Psoas muscle (tissue), 8 donors: ENCODE results near the gene ABCA2. TPM values are rescaled to one million over a fixed set of nuclear protein-coding genes. Genes with fewer than 3 reads are reported as not detected.

Experiments
- ATAC-seq, 4 donors: fragments of 200-7000 bp; cut with Tn5 transposase; one replicate each; pipeline ENCODE4 v1.9.1; 2020; ENCODE audit warnings: moderate library complexity in 3 of 4, mild to moderate bottlenecking in 2 of 4
- DNase-seq, 2 donors: peaks; one replicate each; pipeline ENCODE4 v3.0.0-alpha.2; 2020
- H3K27ac ChIP-seq: fragments of 200-600 bp; one replicate; pipeline ENCODE4 v1.8.0; 2022
- H3K27me3 ChIP-seq, 3 donors: fragments of 200-600 bp in 1 of 3; one replicate each; pipeline versions ENCODE4 v1.6.1 to v1.8.0; 2013 to 2022; ENCODE audit warnings: low read length in 2 of 3, mild to moderate bottlenecking in 2 of 3, moderate library complexity in 1 of 3; ENCODE audit not compliant: insufficient read depth in 3 of 3
- H3K36me3 ChIP-seq, 2 donors: fragments of 200-600 bp in 1 of 2; one replicate each; pipeline versions ENCODE4 v1.6.1 to v1.8.0; 2013 to 2022; ENCODE audit warnings: low read depth in 1 of 2, mild to moderate bottlenecking in 1 of 2, moderate library complexity in 1 of 2; ENCODE audit not compliant: insufficient read depth in 1 of 2
- H3K4me1 ChIP-seq: fragments of 200-600 bp; one replicate; pipeline ENCODE4 v1.8.0; 2022
- H3K4me3 ChIP-seq: fragments of 200-600 bp; one replicate; pipeline ENCODE4 v1.8.0; 2022; ENCODE audit warnings: mild to moderate bottlenecking
- H3K9me3 ChIP-seq: fragments of 200-600 bp; one replicate; pipeline ENCODE4 v1.8.0; 2022
- WGBS, 3 donors: extraction: QIAGEN DNeasy Blood & Tissue Kit; methylation state at CpG; one replicate each; pipeline versions ENCODE4 v1.1.6 to v1.1.7; 2013; 5-methylcytosine and 5-hydroxymethylcytosine counted together
- intact Hi-C, 2 donors: fragments of 100-400 bp; cut with DNase I; formaldehyde crosslinking; loops; one replicate each; pipeline versions ENCODE4 v1.11.0 to v1.14.2; 2022
- polyA plus RNA-seq, 3 donors: library from polyadenylated mRNA; stranded (reverse); fragments of 200-250 nt; gene quantifications; one replicate each; pipeline ENCODE4 v1.2.3, GENCODE V29; 2013
- total RNA-seq, 4 donors: library from RNA; stranded (reverse); fragmentation: NEBNext Ultra II Directional in 2 of 4; extraction: Animal tissue kit (Norgen Biotek cat#: 25700) in 2 of 4; gene quantifications; one replicate each; pipeline versions ENCODE4 v1.2.1 to v1.2.4, GENCODE V29; 2021 to 2023
- TF ChIP-seq, protein P1 (sequence below): fragments of 200-600 bp; IDR thresholded peaks from one replicate; pipeline ENCODE4 v1.8.0; 2022; ENCODE audit warnings: antibody characterized with exemption
- donor health status: healthy with polysubstance abuse.
- donor health status: DM: no; HTN: no; CAD: no; lungs with moderate emphysema.
- donor health status: Bipolar disorder and iron deficiency.
- donor health status: healthy.
- donor health status: DM: yes; HTN: yes; CAD: no.
- donor health status: DM: no; HTN: no; CAD: no.
- donor health status: DM: no; HTN: no; CAD: no.
- donor health status: DM: yes; HTN: yes; CAD: no.

Gene ABCA2
- total and polyA plus RNA-seq, 7 donors, result 6.9 to 23.5 (median 12.2) TPM

DNA sequence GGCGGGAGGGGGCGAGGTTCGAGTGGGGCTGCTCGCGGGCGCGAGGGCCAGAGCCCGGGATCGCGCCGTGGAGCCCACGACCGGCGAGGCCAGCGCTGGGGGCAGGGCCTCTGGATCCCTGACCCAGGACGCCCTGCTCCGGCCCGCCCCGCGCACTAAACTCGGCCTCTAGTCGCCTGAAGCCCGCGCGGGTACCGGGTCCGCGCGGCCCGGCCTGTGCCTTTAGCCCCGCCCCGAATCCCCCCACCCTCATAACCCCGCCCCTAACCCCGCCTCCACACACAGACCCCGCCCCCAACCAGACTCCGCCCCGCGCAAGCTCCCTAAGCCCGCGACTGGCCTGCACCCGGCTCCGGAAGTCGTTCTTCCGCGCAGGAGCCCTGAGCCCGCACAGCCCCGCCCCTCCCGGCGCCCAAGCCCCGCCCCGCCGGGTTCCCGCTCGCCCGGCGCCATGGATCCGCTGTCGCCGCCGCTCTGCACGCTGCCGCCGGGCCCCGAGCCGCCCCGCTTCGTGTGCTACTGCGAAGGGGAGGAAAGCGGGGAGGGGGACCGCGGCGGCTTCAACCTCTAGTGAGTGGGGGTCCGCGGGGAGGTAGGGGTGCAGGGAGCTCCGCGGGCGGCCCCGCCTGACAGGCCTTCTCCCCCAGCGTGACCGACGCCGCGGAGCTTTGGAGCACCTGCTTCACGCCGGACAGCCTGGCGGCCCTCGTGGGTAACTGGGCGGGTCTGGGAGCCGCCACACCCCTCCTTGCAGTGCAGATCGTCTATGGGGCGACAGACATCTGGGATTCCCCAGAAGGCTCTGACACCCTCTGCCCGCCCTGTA lies 35.8 kb downstream of the ABCA2 start, which contains the start of gene PAXX:
Gene PAXX (plus strand): TSS at position 430 of the 826 bp plus-strand sequence. CDS start 22 bp downstream, at position 452.
- DNase-seq (peak; percentile 92 to 96), ATAC-seq (peak; percentile 96 to 97 (median 97))
- Histone ChIP-seq H3K4me1 (peaks cover 10% of the 10 kb centered on the region), H3K4me3 (peak within 1 kb of the TSS; percentile 89), H3K36me3 (peaks cover 0 to 11% of the 10 kb centered on the region in 2 donors), H3K27ac (peak within 1 kb of the TSS; percentile 81), H3K9me3 (no peaks in the 10 kb centered on the region), H3K27me3 (peaks cover 0 to 19% (median 17%) of the 10 kb centered on the region in 3 donors)
- WGBS, 3 donors, result 1 to 2% (median 1%) methylated on average over 46 to 92 of the region's 92 CpGs
- TF ChIP-seq, protein P1, sequence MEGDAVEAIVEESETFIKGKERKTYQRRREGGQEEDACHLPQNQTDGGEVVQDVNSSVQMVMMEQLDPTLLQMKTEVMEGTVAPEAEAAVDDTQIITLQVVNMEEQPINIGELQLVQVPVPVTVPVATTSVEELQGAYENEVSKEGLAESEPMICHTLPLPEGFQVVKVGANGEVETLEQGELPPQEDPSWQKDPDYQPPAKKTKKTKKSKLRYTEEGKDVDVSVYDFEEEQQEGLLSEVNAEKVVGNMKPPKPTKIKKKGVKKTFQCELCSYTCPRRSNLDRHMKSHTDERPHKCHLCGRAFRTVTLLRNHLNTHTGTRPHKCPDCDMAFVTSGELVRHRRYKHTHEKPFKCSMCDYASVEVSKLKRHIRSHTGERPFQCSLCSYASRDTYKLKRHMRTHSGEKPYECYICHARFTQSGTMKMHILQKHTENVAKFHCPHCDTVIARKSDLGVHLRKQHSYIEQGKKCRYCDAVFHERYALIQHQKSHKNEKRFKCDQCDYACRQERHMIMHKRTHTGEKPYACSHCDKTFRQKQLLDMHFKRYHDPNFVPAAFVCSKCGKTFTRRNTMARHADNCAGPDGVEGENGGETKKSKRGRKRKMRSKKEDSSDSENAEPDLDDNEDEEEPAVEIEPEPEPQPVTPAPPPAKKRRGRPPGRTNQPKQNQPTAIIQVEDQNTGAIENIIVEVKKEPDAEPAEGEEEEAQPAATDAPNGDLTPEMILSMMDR, result no peak
- intact Hi-C loops, result loop anchor here in 1 of 2 donors (5.0 kb wide), 1 partner anchor 45 kb away; the partner anchor contains the start of gene C8G

DNA sequence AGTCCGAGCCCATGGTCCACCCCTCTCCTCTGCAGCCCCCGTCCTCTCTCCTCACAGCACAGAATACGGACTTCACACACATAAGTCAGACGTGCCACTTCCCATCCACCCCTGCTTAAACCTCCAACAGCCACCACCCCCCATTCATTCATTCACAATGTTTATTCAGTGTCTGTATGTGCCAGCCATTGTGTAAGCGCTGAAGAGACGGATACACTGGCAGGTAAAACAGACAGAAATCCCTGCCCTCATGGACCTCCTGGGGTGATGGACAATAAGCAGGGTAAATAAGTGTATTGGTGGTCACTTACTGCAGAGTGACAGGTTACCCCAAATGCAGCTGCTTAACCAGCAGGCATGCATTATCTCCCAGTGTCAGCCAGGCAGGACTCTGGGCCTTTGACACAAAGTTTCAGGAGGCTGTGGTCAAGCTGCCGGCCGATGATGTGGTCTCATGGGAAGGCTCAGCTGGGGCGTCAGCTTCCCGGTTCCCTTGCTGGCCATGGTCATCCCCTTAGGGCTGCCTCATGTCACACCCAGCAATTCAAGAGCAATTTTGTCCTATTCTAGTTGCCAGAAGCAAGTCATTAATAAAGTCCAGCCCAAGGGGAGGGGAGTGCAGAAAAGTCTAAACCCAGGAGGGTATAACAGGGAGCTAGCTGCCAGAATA lies 37.7 kb downstream of the ABCA2 start:
- 85 to 88% (median 88%) methylated on average over 10 of the region's 10 CpGs for WGBS, 3 donors
- no peak overlapping the region for H3K27ac ChIP-seq

DNA sequence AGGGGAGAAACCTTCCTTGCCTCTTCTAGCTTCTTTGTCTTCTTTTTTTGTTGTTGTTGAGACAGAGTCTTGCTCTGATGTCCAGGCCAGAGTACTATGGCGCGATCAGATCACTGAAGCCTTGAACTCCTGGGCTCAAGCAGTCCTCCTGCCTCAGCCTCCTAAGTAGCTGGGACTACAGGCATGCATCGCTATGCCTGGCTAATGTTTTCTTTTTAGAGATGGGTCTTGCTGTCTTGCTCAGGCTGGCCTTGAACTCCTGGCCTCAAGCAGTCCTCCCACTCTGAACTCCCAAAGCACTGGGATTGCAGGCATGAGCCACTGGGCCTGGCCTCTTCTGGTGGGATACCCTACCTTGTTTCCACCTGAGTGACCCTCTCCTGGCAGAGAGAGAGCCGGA lies 39.2 kb downstream of the ABCA2 start:
- WGBS, 3 donors, result 96 to 97% (median 96%) methylated on average over 4 of the region's 4 CpGs
- Histone ChIP-seq H3K4me3 (no peak overlapping the region), H3K36me3 (peaks cover 0 to 5% of the 10 kb centered on the region in 2 donors), H3K4me1 (peaks cover 10% of the 10 kb centered on the region), H3K27ac (no peak overlapping the region), H3K27me3 (peaks cover 0 to 26% (median 11%) of the 10 kb centered on the region in 3 donors), H3K9me3 (no peaks in the 10 kb centered on the region)
- TF ChIP-seq, protein P1, result no peak
- intact Hi-C loops, result no loop called here
- ATAC-seq (no peak), DNase-seq (no peak)

More for the DNA sequence above, 37.7 kb downstream of the ABCA2 start:
- no peak for DNase-seq
- TF ChIP-seq, protein P1, result no peak
- H3K27me3 ChIP-seq, result peaks cover 0 to 14% (median 11%) of the 10 kb centered on the region in 3 donors
- H3K9me3 ChIP-seq, result no peaks in the 10 kb centered on the region
- ATAC-seq, result no peak
- peaks cover 10% of the 10 kb centered on the region for H3K4me1 ChIP-seq
- no peak overlapping the region for H3K4me3 ChIP-seq
- intact Hi-C loops, result loop anchor here in 1 of 2 donors (5.0 kb wide), 1 partner anchor 43 kb away; the partner anchor contains the start of gene C8G
- H3K36me3 ChIP-seq, result peaks cover 0 to 11% of the 10 kb centered on the region in 2 donors

DNA sequence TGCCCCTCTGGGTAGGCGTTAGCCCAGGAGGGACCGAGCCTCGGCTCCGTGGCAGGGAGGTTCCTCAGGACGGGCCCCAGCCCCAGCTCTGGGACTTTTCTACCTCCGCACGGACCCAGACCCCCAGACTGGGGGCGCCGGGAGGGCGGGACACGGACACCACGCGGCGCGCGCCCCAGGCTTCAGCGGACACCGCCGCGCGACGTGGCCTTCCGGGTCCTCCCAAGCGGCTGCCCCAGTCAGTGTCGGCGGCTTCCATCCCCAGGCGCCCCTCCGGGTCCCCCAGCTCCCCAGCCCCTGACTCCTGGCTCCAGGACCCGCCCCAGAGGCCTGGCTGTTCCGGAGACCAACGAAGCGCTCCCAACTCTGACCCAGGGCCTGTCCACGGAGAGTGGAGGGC lies 42.2 kb downstream of the ABCA2 start:
- Histone ChIP-seq H3K27me3 (peaks cover 0 to 39% (median 14%) of the 10 kb centered on the region in 3 donors), H3K4me3 (no peak overlapping the region), H3K27ac (no peak overlapping the region), H3K36me3 (no peaks in the 10 kb centered on the region), H3K9me3 (no peaks in the 10 kb centered on the region), H3K4me1 (no peaks in the 10 kb centered on the region)
- ATAC-seq (no peak), DNase-seq (no peak)
- intact Hi-C loops, result no loop called here
- 26 to 29% (median 27%) methylated on average over 21 to 33 of the region's 33 CpGs for WGBS, 3 donors
- TF ChIP-seq, protein P1, result no peak
